ENCODE results near the gene BACH2. TPM values are rescaled to one million over a fixed set of nuclear protein-coding genes. Genes with fewer than 3 reads are reported as not detected.

BACH2 gene
- total and polyA plus RNA-seq, 7 donors, result under 0.01 to 5.6 (median 1.4) TPM

DNA sequence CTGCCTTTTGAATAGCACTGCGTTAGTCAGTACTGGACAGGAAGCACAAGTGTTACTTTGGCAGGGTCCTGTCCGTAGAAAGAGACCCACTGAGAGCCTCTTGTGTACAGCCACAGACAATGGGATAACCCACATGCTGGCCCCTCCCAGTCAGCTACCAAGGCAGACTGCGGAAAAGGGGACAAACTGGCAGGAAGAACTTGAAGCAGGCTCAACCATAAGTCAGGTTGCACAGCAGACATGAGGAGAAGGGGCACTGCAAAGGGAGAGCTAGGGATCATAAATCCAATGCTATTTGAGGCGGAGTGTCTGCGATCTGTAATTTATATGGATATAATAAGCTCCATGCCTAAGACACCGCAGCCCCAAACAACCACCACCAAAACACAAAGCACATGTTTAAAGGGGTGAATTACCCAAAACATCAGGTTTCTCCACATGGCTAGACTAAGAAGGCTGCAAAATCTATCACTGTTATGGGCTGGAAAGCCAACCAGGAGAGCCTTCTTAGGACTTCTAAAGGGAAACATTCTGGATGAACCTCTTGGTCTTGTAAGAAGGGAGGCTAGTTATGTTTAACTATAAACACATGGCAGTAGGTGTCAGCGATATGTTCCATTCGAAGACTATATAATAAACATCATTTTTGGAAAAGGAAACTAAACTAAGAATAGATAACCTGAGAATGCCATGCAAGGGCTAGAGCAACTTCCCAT, 141.7 kb downstream of the BACH2 start:
- TF ChIP-seq, protein P1, sequence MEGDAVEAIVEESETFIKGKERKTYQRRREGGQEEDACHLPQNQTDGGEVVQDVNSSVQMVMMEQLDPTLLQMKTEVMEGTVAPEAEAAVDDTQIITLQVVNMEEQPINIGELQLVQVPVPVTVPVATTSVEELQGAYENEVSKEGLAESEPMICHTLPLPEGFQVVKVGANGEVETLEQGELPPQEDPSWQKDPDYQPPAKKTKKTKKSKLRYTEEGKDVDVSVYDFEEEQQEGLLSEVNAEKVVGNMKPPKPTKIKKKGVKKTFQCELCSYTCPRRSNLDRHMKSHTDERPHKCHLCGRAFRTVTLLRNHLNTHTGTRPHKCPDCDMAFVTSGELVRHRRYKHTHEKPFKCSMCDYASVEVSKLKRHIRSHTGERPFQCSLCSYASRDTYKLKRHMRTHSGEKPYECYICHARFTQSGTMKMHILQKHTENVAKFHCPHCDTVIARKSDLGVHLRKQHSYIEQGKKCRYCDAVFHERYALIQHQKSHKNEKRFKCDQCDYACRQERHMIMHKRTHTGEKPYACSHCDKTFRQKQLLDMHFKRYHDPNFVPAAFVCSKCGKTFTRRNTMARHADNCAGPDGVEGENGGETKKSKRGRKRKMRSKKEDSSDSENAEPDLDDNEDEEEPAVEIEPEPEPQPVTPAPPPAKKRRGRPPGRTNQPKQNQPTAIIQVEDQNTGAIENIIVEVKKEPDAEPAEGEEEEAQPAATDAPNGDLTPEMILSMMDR (IDR thresholded peaks at IDR 0.05), result no peak
- Histone ChIP-seq H3K27me3 (no peaks in the 10 kb centered on the region), H3K4me1 (peaks cover 0 to 10% (median 3%) of the 10 kb centered on the region in 4 donors), H3K27ac (peak overlapping the region in 1 of 4 donors; percentile 69), H3K36me3 (no peaks in the 10 kb centered on the region), H3K4me3 (no peak overlapping the region), H3K9me3 (no peaks in the 10 kb centered on the region)
- 83 to 91% methylated on average over 8 of the region's 8 CpGs for WGBS, 2 donors
- no peak for DNase-seq
- intact Hi-C loops (cut with DNase I), result no loop called here

DNA sequence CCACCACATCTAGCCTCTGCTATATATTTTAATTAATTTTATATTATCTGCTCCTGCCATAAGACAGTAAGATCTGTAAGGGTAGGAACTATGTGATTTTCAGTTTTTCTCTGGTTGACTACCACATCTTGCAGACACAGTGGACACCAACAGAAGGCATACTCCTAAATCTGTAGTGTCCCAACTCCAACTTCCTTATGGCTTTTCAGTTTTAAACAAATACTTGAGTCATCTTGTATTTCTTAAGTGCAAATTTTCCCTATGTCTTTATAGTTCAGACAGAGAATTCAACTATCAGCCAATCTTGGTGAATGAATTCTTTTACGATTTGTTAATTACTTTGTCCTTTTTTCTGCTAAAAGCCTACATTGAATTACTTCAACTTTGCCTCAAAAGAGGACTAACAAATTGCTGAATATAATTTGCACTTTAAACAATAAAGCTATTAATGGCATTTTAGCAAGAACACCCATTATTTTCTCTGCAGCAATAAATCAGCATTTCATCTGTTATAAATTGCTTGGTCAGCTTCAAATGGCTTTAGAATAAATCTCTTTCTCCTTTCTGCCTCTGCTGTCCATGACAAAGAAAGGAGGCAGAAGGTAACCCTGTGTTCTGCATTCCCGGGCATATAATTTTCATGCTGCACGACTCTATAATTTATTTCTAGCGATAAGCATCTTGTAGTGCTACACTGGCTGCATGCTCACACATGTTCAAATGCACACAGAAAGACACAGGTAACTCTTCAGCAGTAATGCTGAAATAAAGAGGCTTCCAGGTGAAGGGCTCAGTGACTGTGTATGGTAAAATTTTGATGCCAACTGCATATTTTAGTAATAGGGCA, 144.8 kb downstream of the BACH2 start:
- DNase-seq, result no peak
- TF ChIP-seq POLR2AphosphoS5 (IDR thresholded peaks at IDR 0.05) (no peak), POLR2A (IDR thresholded peaks at IDR 0.05) (no peak), EP300 (IDR thresholded peaks at IDR 0.05) (no peak)
- TF ChIP-seq, protein P1 (IDR thresholded peaks at IDR 0.05), result no peak
- H3K27me3 ChIP-seq, result no peaks in the 10 kb centered on the region
- no peaks in the 10 kb centered on the region for H3K9me3 ChIP-seq
- 77 to 83% methylated on average over 4 of the region's 4 CpGs for WGBS, 2 donors
- peaks cover 0 to 9% (median 3%) of the 10 kb centered on the region in 4 donors for H3K4me1 ChIP-seq
- H3K27ac ChIP-seq, result no peak overlapping the region
- no peak overlapping the region for H3K4me3 ChIP-seq
- intact Hi-C loops (cut with DNase I), result no loop called here
- H3K36me3 ChIP-seq, result no peaks in the 10 kb centered on the region

DNA sequence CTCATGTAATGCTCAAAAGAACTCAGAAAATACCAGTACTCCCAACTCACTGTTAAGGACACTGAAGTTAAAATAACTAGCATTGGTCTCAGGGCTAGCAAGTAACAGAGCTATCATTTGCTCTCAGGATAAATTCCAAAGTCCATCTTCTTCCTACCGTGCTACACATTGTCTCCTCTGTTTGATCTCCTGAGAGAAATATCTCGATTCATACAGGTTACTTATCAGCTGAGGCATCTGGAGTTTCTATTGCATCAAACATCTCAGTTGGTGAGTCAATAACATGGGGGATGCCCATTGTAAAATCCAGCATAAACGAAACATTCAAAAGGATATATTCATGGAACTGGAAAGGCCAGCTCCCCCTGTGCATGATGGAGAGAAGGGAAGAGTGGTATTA, 147.4 kb downstream of the BACH2 start:
- Histone ChIP-seq H3K4me3 (no peak overlapping the region), H3K36me3 (no peaks in the 10 kb centered on the region), H3K9me3 (no peaks in the 10 kb centered on the region), H3K27ac (no peak overlapping the region), H3K4me1 (no peaks in the 10 kb centered on the region), H3K27me3 (no peaks in the 10 kb centered on the region)
- intact Hi-C loops (cut with DNase I), result no loop called here
- whole genome bisulfite sequencing, 2 donors, result 18 to 63% methylated on average over 3 of the region's 3 CpGs
- DNase-seq, result no peak
- no peak for TF ChIP-seq POLR2A (IDR thresholded peaks at IDR 0.05)
- no peak for TF ChIP-seq POLR2AphosphoS5 (IDR thresholded peaks at IDR 0.05)
- TF ChIP-seq, protein P1 (IDR thresholded peaks at IDR 0.05), result no peak
- TF ChIP-seq EP300 (IDR thresholded peaks at IDR 0.05), result no peak

DNA sequence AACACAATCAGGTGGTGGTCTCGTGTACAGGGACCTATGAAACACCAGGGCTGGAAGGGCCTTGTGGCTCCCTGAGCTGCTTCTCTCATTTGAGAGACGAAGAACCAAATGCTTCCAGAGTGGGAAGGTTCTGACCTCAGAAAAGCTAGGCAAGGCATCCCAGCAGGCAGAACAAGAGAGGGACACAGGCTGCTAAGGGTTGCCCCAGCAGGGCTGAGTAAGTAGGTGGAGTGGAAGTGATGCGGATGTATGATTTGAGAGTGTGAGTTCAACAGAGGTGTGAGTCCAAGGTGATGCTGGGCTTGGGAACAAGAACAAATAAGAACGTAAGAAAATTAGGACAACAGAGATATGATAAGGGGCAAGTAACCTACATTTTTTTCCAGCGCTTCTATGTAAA, 147.8 kb downstream of the BACH2 start:
- Histone ChIP-seq H3K4me1 (no peaks in the 10 kb centered on the region), H3K36me3 (no peaks in the 10 kb centered on the region), H3K4me3 (no peak overlapping the region), H3K9me3 (no peaks in the 10 kb centered on the region), H3K27ac (no peak overlapping the region), H3K27me3 (no peaks in the 10 kb centered on the region)
- intact Hi-C loops (cut with DNase I), result no loop called here
- no peak for TF ChIP-seq POLR2AphosphoS5 (IDR thresholded peaks at IDR 0.05)
- no peak for TF ChIP-seq EP300 (IDR thresholded peaks at IDR 0.05)
- WGBS, 2 donors, result 77 to 82% methylated on average over 5 of the region's 5 CpGs
- DNase-seq, result no peak

DNA sequence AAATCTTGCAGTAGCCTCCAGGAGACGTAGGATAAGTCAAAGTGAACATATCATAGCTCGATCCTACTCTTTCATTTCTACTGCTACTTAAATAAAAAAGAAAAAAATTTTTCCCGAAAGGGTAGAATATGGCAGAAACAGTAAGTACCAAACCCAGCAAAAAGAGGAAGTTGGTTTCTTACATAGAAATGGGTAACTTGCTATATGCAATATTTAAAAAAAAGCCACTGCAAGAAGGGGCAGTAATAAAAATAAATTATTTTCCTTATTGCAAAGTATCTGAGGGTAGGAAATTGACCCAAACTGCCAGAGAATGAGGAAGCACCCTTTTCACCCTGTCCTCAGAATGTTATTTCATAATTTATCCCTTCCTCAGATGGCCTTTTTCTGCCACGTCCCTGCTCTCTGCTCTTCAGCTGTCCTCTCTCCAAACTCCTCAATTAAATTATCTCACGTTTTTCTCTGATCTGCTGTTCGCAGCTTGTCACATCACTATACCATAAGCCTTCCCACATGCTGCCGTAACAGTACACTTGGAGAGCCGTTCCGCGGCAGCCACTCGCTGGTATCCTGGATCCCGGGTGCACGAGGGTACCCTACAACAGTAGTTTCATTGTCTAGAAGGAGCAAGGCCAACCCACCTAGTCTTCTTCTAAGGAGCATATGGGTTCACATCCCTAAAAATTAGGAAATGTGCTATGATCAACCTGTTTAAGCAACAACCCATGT, 149.6 kb downstream of the BACH2 start:
- Histone ChIP-seq H3K27ac (no peak overlapping the region), H3K36me3 (no peaks in the 10 kb centered on the region), H3K4me3 (no peak overlapping the region), H3K27me3 (no peaks in the 10 kb centered on the region), H3K4me1 (no peaks in the 10 kb centered on the region), H3K9me3 (no peaks in the 10 kb centered on the region)
- TF ChIP-seq POLR2A (IDR thresholded peaks at IDR 0.05), result no peak
- no peak for TF ChIP-seq EP300 (IDR thresholded peaks at IDR 0.05)
- TF ChIP-seq, protein P1 (IDR thresholded peaks at IDR 0.05), result no peak
- TF ChIP-seq POLR2AphosphoS5 (IDR thresholded peaks at IDR 0.05), result no peak
- WGBS, 2 donors, result 82 to 91% methylated on average over 13 of the region's 13 CpGs
- DNase-seq, result no peak
- intact Hi-C loops (cut with DNase I), result no loop called here
